Loucy (cell line): ENCODE results near the gene WDR7.

Experiments
- EZH2phosphoT487 ChIP-seq: fragments of 200-600 bp; IDR thresholded peaks from 2 replicates; pipeline ENCODE4 v1.6.1; 2018; ENCODE audit warnings: antibody characterized with exemption, mild to moderate bottlenecking, moderate library complexity, borderline replicate concordance
- TF ChIP-seq, protein P1 (sequence below): fragments of 200-600 bp; sonication (generic); conservative IDR thresholded peaks from 2 replicates; pipeline ENCODE4 v1.5.1; 2014; ENCODE audit warnings: mild to moderate bottlenecking, antibody characterized with exemption, low read length

DNA sequence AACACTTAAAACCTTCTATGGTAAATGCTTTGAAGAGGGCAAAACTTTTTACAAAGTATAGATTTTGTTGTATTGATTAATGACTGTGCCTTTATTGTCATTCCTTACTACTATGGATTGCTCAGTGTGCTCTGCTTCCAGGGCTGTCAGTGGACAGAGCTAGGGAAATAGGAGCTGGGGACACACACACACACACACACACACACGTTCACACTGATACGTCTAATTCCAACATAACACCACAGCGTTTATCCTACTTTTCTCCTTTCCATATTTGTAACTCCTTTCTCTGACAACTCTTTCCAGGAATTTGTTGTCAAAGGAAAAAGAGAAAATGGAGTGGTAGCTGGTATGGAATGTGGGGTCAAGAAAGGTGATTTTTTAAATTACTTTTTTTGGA, 21.8 kb downstream of the WDR7 start:
- TF ChIP-seq, protein P1, sequence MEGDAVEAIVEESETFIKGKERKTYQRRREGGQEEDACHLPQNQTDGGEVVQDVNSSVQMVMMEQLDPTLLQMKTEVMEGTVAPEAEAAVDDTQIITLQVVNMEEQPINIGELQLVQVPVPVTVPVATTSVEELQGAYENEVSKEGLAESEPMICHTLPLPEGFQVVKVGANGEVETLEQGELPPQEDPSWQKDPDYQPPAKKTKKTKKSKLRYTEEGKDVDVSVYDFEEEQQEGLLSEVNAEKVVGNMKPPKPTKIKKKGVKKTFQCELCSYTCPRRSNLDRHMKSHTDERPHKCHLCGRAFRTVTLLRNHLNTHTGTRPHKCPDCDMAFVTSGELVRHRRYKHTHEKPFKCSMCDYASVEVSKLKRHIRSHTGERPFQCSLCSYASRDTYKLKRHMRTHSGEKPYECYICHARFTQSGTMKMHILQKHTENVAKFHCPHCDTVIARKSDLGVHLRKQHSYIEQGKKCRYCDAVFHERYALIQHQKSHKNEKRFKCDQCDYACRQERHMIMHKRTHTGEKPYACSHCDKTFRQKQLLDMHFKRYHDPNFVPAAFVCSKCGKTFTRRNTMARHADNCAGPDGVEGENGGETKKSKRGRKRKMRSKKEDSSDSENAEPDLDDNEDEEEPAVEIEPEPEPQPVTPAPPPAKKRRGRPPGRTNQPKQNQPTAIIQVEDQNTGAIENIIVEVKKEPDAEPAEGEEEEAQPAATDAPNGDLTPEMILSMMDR: no peak
- no peak for TF ChIP-seq EZH2phosphoT487
